ENCODE measurements around the gene PTPRN2. TPM values are rescaled to one million over a fixed set of nuclear protein-coding genes. Genes with fewer than 3 reads are reported as not detected.

The PTPRN2 gene
- total and polyA plus RNA-seq, 2 donors from 2014 or later = 4.8 to 6.2 TPM

GRCh38 chr7:158410720-158411119 lies 176.9 kb downstream of the PTPRN2 start:
- DNase-seq = peak in 1 of 5 donors; percentile 63
- no peaks in the 10 kb centered on the region for H3K27me3 ChIP-seq (ENCODE audit: control insufficient read depth, insufficient read depth, low read length)
- TF ChIP-seq CTCF (IDR thresholded peaks at IDR 0.05; ENCODE audit: borderline replicate concordance, extremely low read depth, insufficient read depth) = no peak
- FAIRE-seq = no peak
- no peak overlapping the region for H3K27ac ChIP-seq (ENCODE audit: low read depth in 2 of 2, low read length in 2 of 2)
- intact Hi-C loops (cut with DNase I) = no loop called here
- H3K36me3 ChIP-seq (ENCODE audit: control insufficient read depth in 2 of 3, insufficient read depth in 3 of 3, low read length in 3 of 3) = no peaks in the 10 kb centered on the region
- H3K4me1 ChIP-seq (ENCODE audit: control insufficient read depth in 2 of 3, insufficient read depth in 2 of 3, low read depth in 1 of 3, low read length in 3 of 3) = no peaks in the 10 kb centered on the region
- no peak overlapping the region for H3K9ac ChIP-seq (ENCODE audit: low read length in 3 of 3)
- no peaks in the 10 kb centered on the region for H3K9me3 ChIP-seq (ENCODE audit: control insufficient read depth in 2 of 3, insufficient read depth in 1 of 3, low read length in 3 of 3)
- no peak overlapping the region for H3K4me3 ChIP-seq (ENCODE audit: low read length in 3 of 3)

DNA sequence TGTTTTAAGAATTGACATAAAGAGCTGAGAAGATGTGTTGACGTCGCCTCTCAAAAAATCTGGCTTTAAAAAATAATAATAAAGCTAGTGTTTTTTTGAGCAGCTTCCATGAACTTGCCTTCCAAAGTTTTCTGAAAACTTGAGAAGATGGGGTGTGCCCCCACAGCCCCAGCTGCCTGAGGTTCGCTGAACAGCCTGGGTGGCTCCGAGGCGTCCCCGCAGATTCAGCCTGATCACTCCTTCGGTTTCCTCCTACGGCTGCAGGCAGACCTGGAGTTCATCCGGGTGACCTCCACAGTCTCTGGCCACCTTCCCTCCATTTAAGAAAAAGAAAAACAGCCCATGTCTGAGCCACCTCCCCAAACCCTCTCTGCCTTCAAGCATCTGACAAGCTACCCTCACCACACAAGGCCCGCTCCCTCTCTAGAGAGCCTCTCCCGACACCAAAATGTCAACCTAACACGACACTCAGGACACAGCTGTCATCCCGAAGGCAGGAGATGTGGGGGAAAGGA lies 177.8 kb downstream of the PTPRN2 start:
- no peak overlapping the region for H3K27ac ChIP-seq (ENCODE audit: low read depth in 2 of 2, low read length in 2 of 2)
- intact Hi-C loops (cut with DNase I) = no loop called here
- FAIRE-seq = no peak

GRCh38 chr7:158409120-158409519 lies 178.5 kb downstream of the PTPRN2 start:
- H3K36me3 ChIP-seq (ENCODE audit: control insufficient read depth in 2 of 3, insufficient read depth in 3 of 3, low read length in 3 of 3) = no peaks in the 10 kb centered on the region
- no peak overlapping the region for H3K27ac ChIP-seq (ENCODE audit: low read depth in 2 of 2, low read length in 2 of 2)
- no peak overlapping the region for H3K4me3 ChIP-seq (ENCODE audit: low read length in 3 of 3)
- DNase-seq (no peak), FAIRE-seq (no peak)
- H3K4me1 ChIP-seq (ENCODE audit: control insufficient read depth in 2 of 3, insufficient read depth in 2 of 3, low read depth in 1 of 3, low read length in 3 of 3) = no peaks in the 10 kb centered on the region
- H3K9me3 ChIP-seq (ENCODE audit: control insufficient read depth in 2 of 3, insufficient read depth in 1 of 3, low read length in 3 of 3) = no peaks in the 10 kb centered on the region
- intact Hi-C loops (cut with DNase I) = no loop called here
- no peak overlapping the region for H3K9ac ChIP-seq (ENCODE audit: low read length in 3 of 3)
- no peaks in the 10 kb centered on the region for H3K27me3 ChIP-seq (ENCODE audit: control insufficient read depth, insufficient read depth, low read length)
- TF ChIP-seq CTCF (IDR thresholded peaks at IDR 0.05; ENCODE audit: borderline replicate concordance, extremely low read depth, insufficient read depth) = no peak

More for the DNA sequence above, 177.8 kb downstream of the PTPRN2 start:
- no peak for DNase-seq
- H3K27me3 ChIP-seq (ENCODE audit: control insufficient read depth, insufficient read depth, low read length) = no peaks in the 10 kb centered on the region
- H3K9ac ChIP-seq (ENCODE audit: low read length in 3 of 3) = no peak overlapping the region
- no peaks in the 10 kb centered on the region for H3K36me3 ChIP-seq (ENCODE audit: control insufficient read depth in 2 of 3, insufficient read depth in 3 of 3, low read length in 3 of 3)
- H3K9me3 ChIP-seq (ENCODE audit: control insufficient read depth in 2 of 3, insufficient read depth in 1 of 3, low read length in 3 of 3) = no peaks in the 10 kb centered on the region
- no peaks in the 10 kb centered on the region for H3K4me1 ChIP-seq (ENCODE audit: control insufficient read depth in 2 of 3, insufficient read depth in 2 of 3, low read depth in 1 of 3, low read length in 3 of 3)
- TF ChIP-seq CTCF (IDR thresholded peaks at IDR 0.05; ENCODE audit: borderline replicate concordance, extremely low read depth, insufficient read depth) = no peak
- H3K4me3 ChIP-seq (ENCODE audit: low read length in 3 of 3) = no peak overlapping the region

Data from kidney (tissue), 14 donors.